Peyer's patch (tissue), 4 donors: ENCODE data around the gene CASZ1. TPM values are rescaled to one million over a fixed set of nuclear protein-coding genes. Genes with fewer than 3 reads are reported as not detected.

Experiments used
- DNase-seq, 3 donors: peaks; one replicate each; pipeline ENCODE4 v3.0.0-alpha.2; 2017 to 2019
- H3K27ac ChIP-seq, 4 donors: fragments of 200-600 bp; sonication (generic); one replicate each; pipeline ENCODE4 v1.5.1; 2016 to 2019
- H3K27me3 ChIP-seq, 2 donors: fragments of 200-600 bp; sonication (generic); one replicate each; pipeline ENCODE4 v1.5.1; 2019
- H3K36me3 ChIP-seq, 3 donors: fragments of 200-600 bp; sonication (generic); one replicate each; pipeline ENCODE4 v1.5.1; 2016 to 2019
- H3K4me1 ChIP-seq, 4 donors: fragments of 200-600 bp; sonication (generic); one replicate each; pipeline ENCODE4 v1.5.1; 2016 to 2019
- H3K4me3 ChIP-seq, 4 donors: fragments of 200-600 bp; sonication (generic); 1 replicate in 3 of 4; 2 replicates in 1 of 4; pipeline ENCODE4 v1.5.1; 2016 to 2019; ENCODE audit warnings: mild to moderate bottlenecking in 1 of 4
- H3K9me3 ChIP-seq, 4 donors: fragments of 200-600 bp; sonication (generic); one replicate each; pipeline ENCODE4 v1.5.1; 2016 to 2019; ENCODE audit warnings: mild to moderate bottlenecking in 1 of 4
- CTCF ChIP-seq, 6 experiments: fragments of 450-650 bp in 4 of 6; fragments of 200-600 bp in 2 of 6; sonication (generic) in 1 of 6; IDR thresholded peaks; one replicate each; pipeline ENCODE4 v1.5.1; 2017 to 2019; ENCODE audit warnings: antibody characterized with exemption in 6 of 6, mild to moderate bottlenecking in 3 of 6, moderate library complexity in 1 of 6
- POLR2A ChIP-seq, 2 donors: fragments of 450-650 bp; IDR thresholded peaks; one replicate each; pipeline ENCODE4 v1.5.1; 2017; ENCODE audit warnings: antibody characterized with exemption in 2 of 2, mild to moderate bottlenecking in 2 of 2, moderate library complexity in 2 of 2
- total RNA-seq, 4 donors: library from RNA; depleted of rRNA; stranded (reverse); fragments of >200 nt; gene quantifications; one replicate each; pipeline ENCODE4 v1.1.0, GENCODE V29; 2016

The CASZ1 gene
- total RNA-seq, 4 donors from 2014 or later, result 87.5 to 165 (median 137) TPM

GRCh38 chr1:10759413-10760200 lies 36.8 kb downstream of the CASZ1 start:
- Histone ChIP-seq H3K36me3 (no peaks in the 10 kb centered on the region), H3K27ac (peak overlapping the region in 3 of 4 donors; percentile 74 to 97 (median 81)), H3K9me3 (no peaks in the 10 kb centered on the region), H3K4me1 (peaks cover 0 to 81% (median 11%) of the 10 kb centered on the region in 4 donors), H3K27me3 (no peaks in the 10 kb centered on the region), H3K4me3 (peak overlapping the region in 2 of 4 donors; percentile 24 to 25)
- peak in 2 of 3 donors; percentile 90 to 93 for DNase-seq
- TF ChIP-seq CTCF (IDR thresholded peaks at IDR 0.05) (peak in 1 of 6 experiments; percentile 12), POLR2A (IDR thresholded peaks at IDR 0.05) (peak; percentile 75 to 81)

GRCh38 chr1:10756842-10757241 lies 39.6 kb downstream of the CASZ1 start:
- TF ChIP-seq POLR2A (IDR thresholded peaks at IDR 0.05) (no peak), CTCF (IDR thresholded peaks at IDR 0.05) (no peak)
- Histone ChIP-seq H3K4me1 (peaks cover 0 to 59% (median 11%) of the 10 kb centered on the region in 4 donors), H3K27ac (peak overlapping the region in 3 of 4 donors; percentile 53 to 83 (median 81)), H3K36me3 (peaks cover 0 to 10% (median 0%) of the 10 kb centered on the region in 3 donors), H3K27me3 (no peaks in the 10 kb centered on the region), H3K9me3 (no peaks in the 10 kb centered on the region), H3K4me3 (no peak overlapping the region)
- DNase-seq, result no peak

GRCh38 chr1:10755970-10756521 lies 40.4 kb downstream of the CASZ1 start:
- TF ChIP-seq CTCF (IDR thresholded peaks at IDR 0.05) (peak in 2 of 6 experiments; percentile 8 to 14), POLR2A (IDR thresholded peaks at IDR 0.05) (peak; percentile 35 to 74)
- H3K27me3 ChIP-seq, result no peaks in the 10 kb centered on the region

GRCh38 chr1:10754568-10755329 lies 41.7 kb downstream of the CASZ1 start:
- Histone ChIP-seq H3K27ac (no peak overlapping the region), H3K9me3 (no peaks in the 10 kb centered on the region), H3K36me3 (peaks cover 0 to 10% (median 0%) of the 10 kb centered on the region in 3 donors), H3K4me1 (peaks cover 0 to 38% (median 7%) of the 10 kb centered on the region in 4 donors), H3K27me3 (no peaks in the 10 kb centered on the region), H3K4me3 (no peak overlapping the region)
- no peak for DNase-seq
- no peak for TF ChIP-seq POLR2A (IDR thresholded peaks at IDR 0.05)
- no peak for TF ChIP-seq CTCF (IDR thresholded peaks at IDR 0.05)

More at GRCh38 chr1:10755970-10756521, 40.4 kb downstream of the CASZ1 start:
- DNase-seq, result peak; percentile 24 to 91 (median 87)
- Histone ChIP-seq H3K4me3 (peak overlapping the region in 1 of 4 donors; percentile 22), H3K4me1 (peaks cover 0 to 51% (median 11%) of the 10 kb centered on the region in 4 donors), H3K9me3 (no peaks in the 10 kb centered on the region), H3K36me3 (peaks cover 0 to 10% (median 0%) of the 10 kb centered on the region in 3 donors), H3K27ac (peak overlapping the region in 3 of 4 donors; percentile 53 to 83 (median 81))

GRCh38 chr1:10753299-10753698 lies 43.1 kb downstream of the CASZ1 start:
- Histone ChIP-seq H3K36me3 (peaks cover 0 to 18% (median 0%) of the 10 kb centered on the region in 3 donors), H3K9me3 (no peaks in the 10 kb centered on the region), H3K4me1 (peaks cover 0 to 29% (median 3%) of the 10 kb centered on the region in 4 donors), H3K4me3 (no peak overlapping the region), H3K27me3 (no peaks in the 10 kb centered on the region), H3K27ac (no peak overlapping the region)
- TF ChIP-seq POLR2A (IDR thresholded peaks at IDR 0.05) (no peak), CTCF (IDR thresholded peaks at IDR 0.05) (peak in 2 of 6 experiments; percentile 8 to 17)
- no peak for DNase-seq
